Mucosa of rectum (tissue), 2 donors: Measurements from ENCODE around the gene AGAP3.
A peak's percentile ranks its signal among the peaks of the same experiment; 100 is the strongest.

Experiments
- H3K27ac ChIP-seq, 2 donors: one replicate each; pipeline ENCODE4 v1.7.0; 2013; ENCODE audit warnings: inconsistent platforms in 2 of 2, low read depth in 2 of 2, low read length in 2 of 2
- H3K27me3 ChIP-seq, 2 donors: one replicate each; pipeline ENCODE4 v1.7.0; 2013; ENCODE audit warnings: low read length in 2 of 2; ENCODE audit not compliant: control insufficient read depth in 2 of 2, insufficient read depth in 2 of 2
- H3K36me3 ChIP-seq, 2 donors: one replicate each; pipeline ENCODE4 v1.7.0; 2013; ENCODE audit warnings: low read length in 2 of 2; ENCODE audit not compliant: control insufficient read depth in 2 of 2, insufficient read depth in 2 of 2
- H3K4me1 ChIP-seq, 2 donors: one replicate each; pipeline ENCODE4 v1.7.0; 2013; ENCODE audit warnings: low read length in 2 of 2, mild to moderate bottlenecking in 1 of 2; ENCODE audit not compliant: control insufficient read depth in 2 of 2, insufficient read depth in 2 of 2
- H3K4me3 ChIP-seq, 2 donors: one replicate each; pipeline ENCODE4 v1.7.0; 2013; ENCODE audit warnings: low read length in 2 of 2
- H3K9ac ChIP-seq, 2 donors: one replicate each; pipeline ENCODE4 v1.7.0; 2013; ENCODE audit warnings: low read length in 2 of 2, low read depth in 1 of 2, mild to moderate bottlenecking in 1 of 2
- H3K9me3 ChIP-seq, 2 donors: one replicate each; pipeline ENCODE4 v1.7.0; 2013; ENCODE audit warnings: low read length in 2 of 2; ENCODE audit not compliant: control insufficient read depth in 2 of 2
- donor health status: healthy.
- donor health status: Normal muscosa, but diverticular disease.

Gene AGAP3

DNA sequence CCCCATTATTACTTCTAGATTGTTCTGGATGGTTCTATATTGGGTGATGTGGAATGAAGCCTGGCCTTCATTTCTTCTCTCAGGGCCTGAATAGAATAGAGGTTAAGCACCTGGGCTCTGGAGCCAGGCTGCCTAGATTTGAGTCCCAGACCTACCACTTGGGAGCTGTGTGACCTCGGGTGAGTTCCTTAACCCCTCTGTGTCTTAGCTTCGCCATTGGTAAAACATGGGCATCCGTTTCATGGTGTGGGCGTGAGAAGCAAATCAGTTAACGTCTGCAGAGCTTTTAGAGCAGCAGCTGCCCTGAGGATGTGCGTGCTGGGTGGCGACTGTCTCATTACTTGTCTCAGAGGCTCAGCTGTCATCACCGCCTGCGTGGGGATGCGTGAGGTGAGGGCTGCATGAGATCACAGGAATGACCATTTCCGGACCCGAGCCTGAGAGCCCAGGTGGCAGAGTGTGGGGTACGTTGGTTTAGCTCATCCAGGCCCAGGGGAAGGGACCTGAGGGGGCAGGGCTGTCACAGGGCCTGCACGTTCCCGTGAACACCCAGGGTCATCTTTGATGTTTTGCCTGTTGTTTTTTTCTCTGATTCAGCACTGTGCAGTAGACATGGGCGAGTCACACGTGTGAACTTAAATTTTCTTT is 9.7 kb downstream of the AGAP3 start:
- peaks cover 0 to 10% of the 10 kb centered on the region in 2 donors for H3K4me1 ChIP-seq
- H3K9me3 ChIP-seq, result no peaks in the 10 kb centered on the region
- no peak overlapping the region for H3K27ac ChIP-seq
- H3K27me3 ChIP-seq, result no peaks in the 10 kb centered on the region
- H3K36me3 ChIP-seq, result no peaks in the 10 kb centered on the region
- no peak overlapping the region for H3K4me3 ChIP-seq
- no peak overlapping the region for H3K9ac ChIP-seq

DNA sequence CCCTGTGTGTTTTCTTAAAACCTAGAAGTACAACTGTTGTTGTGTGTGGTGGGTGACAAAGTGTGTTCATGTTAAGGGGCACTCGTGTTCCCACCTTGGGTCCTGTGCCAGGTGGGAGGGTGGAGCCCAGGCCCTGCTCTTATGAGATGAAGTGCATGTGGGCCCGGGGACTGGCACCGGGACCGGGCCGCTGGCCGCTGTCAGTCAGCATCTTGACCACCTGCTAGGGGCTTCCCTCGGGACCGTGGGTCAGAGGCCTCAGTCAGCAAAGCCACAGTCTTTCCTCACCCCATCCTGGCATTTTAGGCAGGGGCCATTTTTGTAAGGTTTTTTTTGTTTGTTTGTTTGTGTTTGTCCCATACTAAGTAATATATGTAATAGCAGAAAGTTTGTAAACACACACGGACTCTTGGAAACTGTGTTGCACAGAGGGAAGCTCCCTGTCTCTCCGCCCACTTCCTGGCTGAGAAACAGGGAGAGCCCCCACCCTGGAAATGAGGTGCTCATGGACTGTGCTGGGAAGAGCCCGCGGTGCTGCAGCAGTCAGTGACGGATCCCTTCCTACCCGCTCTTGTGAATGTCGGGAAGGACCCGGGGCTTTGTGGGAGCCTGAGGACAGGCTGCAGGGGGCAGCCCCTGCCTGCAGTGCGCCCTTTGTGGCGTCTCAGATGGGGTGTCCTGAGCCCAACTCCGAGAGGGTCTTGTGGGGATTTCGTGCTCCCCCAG is 13.4 kb downstream of the AGAP3 start:
- Histone ChIP-seq H3K9me3 (no peaks in the 10 kb centered on the region), H3K9ac (no peak overlapping the region), H3K4me1 (no peaks in the 10 kb centered on the region), H3K36me3 (peaks cover 0 to 3% of the 10 kb centered on the region in 2 donors), H3K27ac (no peak overlapping the region), H3K4me3 (no peak overlapping the region), H3K27me3 (no peaks in the 10 kb centered on the region)

DNA sequence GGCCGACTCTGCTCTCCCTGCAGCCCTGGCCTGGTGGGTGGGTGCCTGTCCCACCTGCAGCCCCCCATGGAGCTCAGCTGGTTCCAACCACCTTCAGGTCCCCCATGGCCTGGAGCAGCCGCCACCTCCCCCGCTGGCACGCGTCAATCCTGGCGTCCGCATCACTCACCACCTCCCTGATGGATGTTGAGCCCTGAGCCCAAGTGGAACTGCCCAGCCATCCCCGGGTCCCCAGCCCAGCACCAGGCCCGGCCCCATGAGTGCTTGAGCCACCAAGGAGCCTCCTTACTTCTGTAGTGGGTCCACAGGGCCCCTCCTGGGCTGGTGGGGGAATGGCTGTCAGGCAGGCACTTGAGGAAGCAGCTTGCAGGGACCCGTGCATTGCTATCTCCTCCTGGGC is 14.6 kb downstream of the AGAP3 start:
- Histone ChIP-seq H3K4me1 (no peaks in the 10 kb centered on the region), H3K4me3 (no peak overlapping the region), H3K9me3 (no peaks in the 10 kb centered on the region), H3K36me3 (peaks cover 0 to 4% of the 10 kb centered on the region in 2 donors), H3K9ac (no peak overlapping the region), H3K27ac (no peak overlapping the region), H3K27me3 (no peaks in the 10 kb centered on the region)

DNA sequence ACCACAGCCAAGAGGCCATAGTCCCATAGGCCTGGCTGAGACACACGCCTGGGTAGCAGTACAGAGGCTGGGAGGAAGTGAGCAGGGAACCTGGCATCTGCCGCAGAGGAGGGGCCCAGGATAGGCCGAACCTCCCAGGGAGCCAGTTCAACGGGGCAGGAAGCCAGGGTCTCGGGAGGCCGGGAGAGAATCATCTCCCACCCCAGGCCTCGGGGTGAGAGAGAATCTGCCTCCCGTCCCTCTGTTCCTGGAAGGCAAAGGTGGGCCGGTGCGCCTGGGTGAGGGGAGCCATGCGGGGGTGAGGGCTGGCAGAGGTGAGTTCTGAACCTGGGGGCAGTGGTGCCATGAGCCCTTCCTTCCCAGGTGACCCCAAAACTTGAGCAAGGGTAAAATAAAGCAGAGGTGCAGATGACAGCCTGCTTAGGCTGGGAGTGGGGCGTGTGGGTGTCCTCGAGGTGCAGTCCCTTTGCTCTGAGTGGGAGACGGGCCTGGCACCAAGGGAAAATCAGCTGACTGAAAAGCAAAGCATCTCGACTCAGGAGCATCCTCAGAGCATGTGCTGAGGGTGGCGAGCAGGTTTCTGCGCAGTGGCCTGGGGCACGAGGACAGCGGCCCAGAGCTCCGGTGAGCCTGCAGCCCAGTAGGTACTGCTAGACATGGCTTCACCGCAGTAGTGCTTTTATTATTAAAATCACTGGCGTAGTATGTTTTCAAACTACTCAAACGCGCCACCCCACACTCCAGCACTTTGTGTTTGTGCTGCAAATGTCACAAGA is 15.5 kb downstream of the AGAP3 start:
- no peaks in the 10 kb centered on the region for H3K9me3 ChIP-seq
- peaks cover 0 to 4% of the 10 kb centered on the region in 2 donors for H3K36me3 ChIP-seq
- H3K4me3 ChIP-seq, result no peak overlapping the region
- H3K9ac ChIP-seq, result no peak overlapping the region
- H3K4me1 ChIP-seq, result no peaks in the 10 kb centered on the region
- no peaks in the 10 kb centered on the region for H3K27me3 ChIP-seq
- no peak overlapping the region for H3K27ac ChIP-seq

DNA sequence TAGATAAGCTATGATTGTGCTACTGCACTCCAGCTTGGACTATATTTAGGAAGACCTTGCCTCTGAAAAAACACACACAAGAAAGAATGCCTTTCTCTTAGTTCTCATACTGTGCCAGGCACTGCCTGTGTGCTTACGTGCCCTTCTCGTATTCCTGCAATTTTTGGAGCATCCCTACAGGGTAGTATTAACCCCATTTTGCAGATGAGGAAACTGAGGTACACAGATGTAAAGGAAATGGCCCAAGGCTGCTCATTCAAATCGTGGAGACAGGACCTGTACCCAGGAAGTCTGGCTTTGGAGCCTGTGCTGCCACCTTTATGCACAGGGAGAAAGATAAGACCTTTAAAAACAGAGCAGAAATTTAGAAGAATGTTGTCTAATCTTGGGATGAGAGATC is 16.7 kb downstream of the AGAP3 start:
- Histone ChIP-seq H3K27me3 (no peaks in the 10 kb centered on the region), H3K4me1 (no peaks in the 10 kb centered on the region), H3K4me3 (no peak overlapping the region), H3K36me3 (peaks cover 0 to 4% of the 10 kb centered on the region in 2 donors), H3K27ac (no peak overlapping the region), H3K9ac (no peak overlapping the region), H3K9me3 (no peaks in the 10 kb centered on the region)

DNA sequence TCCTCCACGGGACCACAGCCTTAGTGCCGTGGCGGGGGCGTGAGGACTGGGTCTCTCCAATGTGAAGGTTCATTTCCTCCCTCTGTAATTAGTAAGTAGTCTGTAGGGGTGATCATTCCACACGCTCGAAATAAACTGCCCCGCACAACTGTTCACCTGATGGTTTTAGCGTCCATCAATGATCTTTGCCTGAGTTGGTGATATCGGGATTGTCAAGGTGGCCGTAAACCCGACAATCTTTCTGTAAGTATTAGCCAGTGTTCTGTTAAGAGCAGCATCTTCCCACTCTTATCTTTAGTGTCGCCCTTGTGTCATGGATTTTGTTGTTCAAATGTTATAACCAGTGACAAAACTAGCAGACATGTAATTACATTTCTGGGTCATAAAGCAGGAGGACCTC is 17.7 kb downstream of the AGAP3 start:
- no peak overlapping the region for H3K27ac ChIP-seq
- no peaks in the 10 kb centered on the region for H3K9me3 ChIP-seq
- no peaks in the 10 kb centered on the region for H3K4me1 ChIP-seq
- no peak overlapping the region for H3K9ac ChIP-seq
- H3K36me3 ChIP-seq, result peaks cover 0 to 4% of the 10 kb centered on the region in 2 donors
- no peaks in the 10 kb centered on the region for H3K27me3 ChIP-seq
- H3K4me3 ChIP-seq, result no peak overlapping the region

DNA sequence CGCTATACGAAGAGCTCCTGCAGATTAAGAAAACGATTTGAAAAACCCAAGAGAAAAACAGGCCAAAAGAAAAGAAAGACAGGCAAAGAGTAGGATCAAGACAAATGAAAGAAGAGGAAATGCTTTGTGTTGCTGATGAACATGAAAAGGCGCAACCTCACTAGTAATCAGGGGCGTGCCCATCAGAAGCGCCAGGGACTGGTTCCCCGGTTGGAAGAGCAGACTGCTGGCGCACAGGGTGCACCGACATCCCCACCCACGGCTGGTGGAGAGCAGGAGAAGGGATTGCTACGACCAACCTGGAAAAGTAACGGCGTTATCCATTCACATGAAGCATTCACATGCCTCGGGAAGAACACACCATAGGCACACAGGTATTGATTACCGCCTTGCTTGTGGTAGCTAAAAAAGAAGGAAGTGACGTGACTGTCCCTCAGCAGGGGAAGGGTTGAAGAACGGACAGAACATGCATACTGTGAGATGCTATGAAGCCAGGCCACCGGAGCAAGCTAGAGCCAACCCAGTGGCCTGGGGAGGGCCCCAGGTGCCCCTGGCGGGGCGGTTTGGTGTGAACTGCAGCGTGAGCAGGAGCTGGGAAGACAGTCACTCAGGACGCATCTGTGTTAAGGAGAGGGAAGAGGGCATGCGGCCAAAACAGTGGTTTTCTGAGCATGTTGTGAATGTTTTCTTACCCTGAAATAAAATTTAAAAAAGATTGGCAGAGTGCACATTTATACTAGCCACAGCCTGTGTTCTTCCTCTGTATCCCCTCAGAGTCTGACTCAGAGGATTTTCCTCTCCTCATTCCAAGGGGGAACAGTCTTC is 18.3 kb downstream of the AGAP3 start:
- no peak overlapping the region for H3K9ac ChIP-seq
- H3K27ac ChIP-seq, result no peak overlapping the region
- H3K36me3 ChIP-seq, result peaks cover 0 to 4% of the 10 kb centered on the region in 2 donors
- H3K27me3 ChIP-seq, result no peaks in the 10 kb centered on the region
- H3K4me3 ChIP-seq, result no peak overlapping the region
- H3K9me3 ChIP-seq, result no peaks in the 10 kb centered on the region
- H3K4me1 ChIP-seq, result no peaks in the 10 kb centered on the region

DNA sequence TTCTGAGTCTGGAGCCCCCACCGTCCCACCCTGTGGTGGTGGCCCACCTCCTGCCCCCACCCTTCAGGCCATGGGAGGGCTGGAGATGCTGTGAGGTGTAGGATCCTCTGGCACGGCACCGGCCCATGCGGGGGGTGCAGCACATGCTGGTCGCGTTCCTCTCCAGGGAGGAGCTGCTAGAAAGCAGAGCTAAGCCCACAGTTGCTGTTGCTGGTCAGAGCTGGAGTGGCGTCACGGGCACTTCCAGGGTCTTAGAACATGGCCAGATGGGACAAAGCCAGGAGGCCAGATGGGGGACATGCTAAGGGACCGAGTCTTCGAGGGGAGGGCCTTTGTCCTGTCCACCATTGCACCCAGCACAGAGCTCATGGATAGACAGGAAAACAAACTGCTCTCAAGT is 21.6 kb downstream of the AGAP3 start:
- H3K9me3 ChIP-seq, result no peaks in the 10 kb centered on the region
- peaks cover 0 to 4% of the 10 kb centered on the region in 2 donors for H3K36me3 ChIP-seq
- no peak overlapping the region for H3K27ac ChIP-seq
- no peak overlapping the region for H3K4me3 ChIP-seq
- H3K9ac ChIP-seq, result no peak overlapping the region
- H3K27me3 ChIP-seq, result no peaks in the 10 kb centered on the region
- H3K4me1 ChIP-seq, result peaks cover 0 to 3% of the 10 kb centered on the region in 2 donors

DNA sequence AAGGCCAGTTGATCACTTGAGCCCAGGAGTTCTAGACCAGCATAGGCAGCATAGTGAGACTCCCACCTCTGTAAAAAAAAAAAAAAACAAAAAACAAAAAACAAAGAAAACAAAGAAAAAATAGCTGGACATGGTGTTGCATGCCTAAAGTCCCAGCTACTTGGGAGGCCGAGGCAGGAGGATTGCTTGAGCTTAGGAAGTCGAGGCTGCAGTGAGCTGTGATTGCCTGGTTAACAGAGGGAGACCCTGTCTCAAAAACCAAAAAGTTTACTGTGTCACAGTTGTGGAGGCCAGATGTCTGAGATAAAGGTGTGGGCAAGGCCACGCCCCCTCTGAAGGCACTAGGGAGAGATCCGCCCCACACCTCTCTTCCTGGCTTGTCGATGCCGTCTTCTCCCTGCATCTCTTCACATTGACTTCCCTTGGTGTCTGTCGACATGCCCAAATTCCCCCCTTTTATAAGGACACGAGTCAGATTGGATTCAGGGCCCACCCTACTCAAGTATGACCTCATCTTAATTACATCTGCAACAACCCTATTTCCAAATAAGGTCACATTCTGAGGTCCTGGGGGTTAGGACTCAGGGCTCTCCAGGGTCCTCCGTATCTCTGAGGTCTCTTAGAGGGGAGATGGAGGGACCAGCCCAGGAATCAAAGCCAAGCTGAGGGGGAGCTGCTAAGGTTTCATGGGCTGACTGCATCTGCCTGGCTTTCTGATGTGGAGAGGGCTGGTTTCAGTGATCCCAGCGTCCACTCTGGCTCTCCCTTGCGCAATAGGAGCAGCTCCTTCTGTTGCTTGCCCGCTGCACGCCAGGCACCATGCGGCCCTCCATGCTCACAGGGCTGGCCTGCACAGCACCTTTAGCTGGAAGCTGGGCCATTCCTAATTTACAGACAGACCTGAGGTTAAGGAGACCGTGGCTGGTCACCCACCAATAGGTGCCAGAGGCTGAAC is 23.1 kb downstream of the AGAP3 start:
- Histone ChIP-seq H3K27me3 (no peaks in the 10 kb centered on the region), H3K9ac (no peak overlapping the region), H3K27ac (peak overlapping the region in 1 of 2 donors; percentile 16), H3K36me3 (peaks cover 0 to 3% of the 10 kb centered on the region in 2 donors), H3K9me3 (no peaks in the 10 kb centered on the region), H3K4me3 (no peak overlapping the region), H3K4me1 (peaks cover 3 to 10% of the 10 kb centered on the region in 2 donors)
